UCSD-AML1 (cell line): ENCODE measurements around the gene SLC35C1.

Source experiments
- DNase-seq: peaks from one replicate; lab custom pipeline; 2025; ENCODE audit not compliant: unreplicated experiment; lab: John Stamatoyannopoulos, UW

The SLC35C1 gene

GRCh38 chr11:45844822-45845578 lies 40.1 kb downstream of the SLC35C1 start:
- DNase-seq: no peak

GRCh38 chr11:45846174-45846675 lies 41.3 kb downstream of the SLC35C1 start:
- DNase-seq: no peak

- DNase-seq: peak; percentile 99
These were observed 42.3 kb downstream of the SLC35C1 start, which contains the start of gene CRY2 for GRCh38 chr11:45846974-45847910. CRY2 (plus strand) TSS chr11:45847475; CDS start chr11:45847491, 16 bp downstream.

GRCh38 chr11:45847911-45848316 lies 43.0 kb downstream of the SLC35C1 start:
- DNase-seq: peak; percentile 59

- DNase-seq: no peak
These were observed 43.7 kb downstream of the SLC35C1 start for GRCh38 chr11:45848654-45849081.

- no peak for DNase-seq
These were observed 45.5 kb downstream of the SLC35C1 start for GRCh38 chr11:45850446-45850845.

GRCh38 chr11:45851228-45851627 lies 46.3 kb downstream of the SLC35C1 start:
- DNase-seq: no peak

- DNase-seq: no peak
These were observed 47.2 kb downstream of the SLC35C1 start for GRCh38 chr11:45852018-45852711.

- DNase-seq: no peak
These were observed 47.8 kb downstream of the SLC35C1 start for GRCh38 chr11:45852712-45853101.

GRCh38 chr11:45853332-45854219 lies 48.6 kb downstream of the SLC35C1 start:
- DNase-seq: no peak

- DNase-seq: no peak
These were observed 50.4 kb downstream of the SLC35C1 start for GRCh38 chr11:45855308-45855707.

GRCh38 chr11:45856044-45856468 lies 51.1 kb downstream of the SLC35C1 start:
- DNase-seq: no peak

- DNase-seq: no peak
These were observed 53.1 kb downstream of the SLC35C1 start for GRCh38 chr11:45857961-45858474.

- no peak for DNase-seq
These were observed 53.9 kb downstream of the SLC35C1 start for GRCh38 chr11:45858751-45859398.

GRCh38 chr11:45859661-45860140 lies 54.8 kb downstream of the SLC35C1 start:
- DNase-seq: no peak

- no peak for DNase-seq
These were observed 55.4 kb downstream of the SLC35C1 start for GRCh38 chr11:45860348-45860747.

- no peak for DNase-seq
These were observed 56.0 kb downstream of the SLC35C1 start for GRCh38 chr11:45860764-45861510.
